ENCODE measurements around the gene MYOCD. TPM values are rescaled to one million over a fixed set of nuclear protein-coding genes. Genes with fewer than 3 reads are reported as not detected.
A peak's percentile ranks its signal among the peaks of the same experiment; 100 is the strongest.

The MYOCD gene
- polyA plus RNA-seq, 2 of the 4 experiments (the other 2 are of a cell fraction), result 8.6 to 12.5 TPM

GRCh38 chr17:12637015-12637414 lies 28.7 kb upstream of the MYOCD start (continued):
- TF ChIP-seq PHF8 (IDR thresholded peaks at IDR 0.05; ENCODE audit: borderline replicate concordance, low read depth), result no peak
- TF ChIP-seq RNF2 (IDR thresholded peaks at IDR 0.05; ENCODE audit: borderline replicate concordance, low read depth), result no peak
- TF ChIP-seq, protein P1, sequence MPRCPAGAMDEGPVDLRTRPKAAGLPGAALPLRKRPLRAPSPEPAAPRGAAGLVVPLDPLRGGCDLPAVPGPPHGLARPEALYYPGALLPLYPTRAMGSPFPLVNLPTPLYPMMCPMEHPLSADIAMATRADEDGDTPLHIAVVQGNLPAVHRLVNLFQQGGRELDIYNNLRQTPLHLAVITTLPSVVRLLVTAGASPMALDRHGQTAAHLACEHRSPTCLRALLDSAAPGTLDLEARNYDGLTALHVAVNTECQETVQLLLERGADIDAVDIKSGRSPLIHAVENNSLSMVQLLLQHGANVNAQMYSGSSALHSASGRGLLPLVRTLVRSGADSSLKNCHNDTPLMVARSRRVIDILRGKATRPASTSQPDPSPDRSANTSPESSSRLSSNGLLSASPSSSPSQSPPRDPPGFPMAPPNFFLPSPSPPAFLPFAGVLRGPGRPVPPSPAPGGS (IDR thresholded peaks at IDR 0.05), result no peak
- no peak for TF ChIP-seq MAFK (IDR thresholded peaks at IDR 0.05; ENCODE audit: partially characterized antibody)
- TF ChIP-seq POLR2A (IDR thresholded peaks at IDR 0.05; ENCODE audit: low read length), result no peak

- 91% methylated on average over 11 of the region's 11 CpGs for WGBS (ENCODE audit: missing lambda C conversion rate)
- H3K4me1 ChIP-seq, result peaks cover 49% of the 10 kb centered on the region
- ChIA-PET POLR2A (no interaction called here), CTCF (interaction anchor here (2.6 kb wide), 1 partner anchor 29 kb away, joined by 8 read pairs; no protein-coding TSS in a partner anchor)
- no peak overlapping the region for H3K4me3 ChIP-seq
- FAIRE-seq, result peak; percentile 36
- H3K9me3 ChIP-seq, result peaks cover 8% of the 10 kb centered on the region; the same call in 2 of the 3 replicates
- DNase-seq (ENCODE audit: low read depth in 1 of 2, low spot score in 1 of 2), result no peak
- ATAC-seq, result no peak
- peak overlapping the region; percentile 73 to 81 for H3K27ac ChIP-seq
- no peak for TF ChIP-seq HEYL (CRISPR knock-in tag; IDR thresholded peaks at IDR 0.05)
- TF ChIP-seq HOXB13 (CRISPR knock-in tag; IDR thresholded peaks at IDR 0.05; ENCODE audit: low read depth), result no peak
- no peak for TF ChIP-seq ZC3H11A (IDR thresholded peaks at IDR 0.05)
- TF ChIP-seq GATA3 (IDR thresholded peaks at IDR 0.05; ENCODE audit: borderline replicate concordance), result no peak
- TF ChIP-seq KDM1A (IDR thresholded peaks at IDR 0.05; ENCODE audit: low read depth), result peak; percentile 93; the same call in 1 of the 2 replicates
- TF ChIP-seq POLR2AphosphoS2 (conservative IDR thresholded peaks at IDR 0.05; ENCODE audit: low read length), result no peak
- H3K4me2 ChIP-seq, result peak overlapping the region; percentile 51; the same call in 2 of the 3 replicates
Observed at GRCh38 chr17:12637745-12638651, 27.7 kb upstream of the MYOCD start.

- DNase-seq (ENCODE audit: low read depth in 1 of 2, low spot score in 1 of 2), result no peak
- Histone ChIP-seq H3K9me3 (peaks cover 8% of the 10 kb centered on the region; the same call in 2 of the 3 replicates), H3K4me2 (no peak overlapping the region), H3K27ac (peak overlapping the region in 1 of 2 experiments; percentile 26; a peak in 1 of 6 replicates), H3K4me1 (peaks cover 62% of the 10 kb centered on the region), H3K4me3 (no peak overlapping the region)
- WGBS (ENCODE audit: missing lambda C conversion rate), result 93% methylated on average over 2 of the region's 2 CpGs
- no peak for FAIRE-seq
- ChIA-PET POLR2A (no interaction called here), CTCF (interaction anchor here (1.2 kb wide), 1 partner anchor 94 kb away, joined by 3 read pairs; no protein-coding TSS in a partner anchor)
- ATAC-seq, result no peak
- TF ChIP-seq POLR2A (IDR thresholded peaks at IDR 0.05; ENCODE audit: low read length) (no peak), RNF2 (IDR thresholded peaks at IDR 0.05; ENCODE audit: borderline replicate concordance, low read depth) (no peak), EP300 (IDR thresholded peaks at IDR 0.05) (no peak)
- TF ChIP-seq, protein P2, sequence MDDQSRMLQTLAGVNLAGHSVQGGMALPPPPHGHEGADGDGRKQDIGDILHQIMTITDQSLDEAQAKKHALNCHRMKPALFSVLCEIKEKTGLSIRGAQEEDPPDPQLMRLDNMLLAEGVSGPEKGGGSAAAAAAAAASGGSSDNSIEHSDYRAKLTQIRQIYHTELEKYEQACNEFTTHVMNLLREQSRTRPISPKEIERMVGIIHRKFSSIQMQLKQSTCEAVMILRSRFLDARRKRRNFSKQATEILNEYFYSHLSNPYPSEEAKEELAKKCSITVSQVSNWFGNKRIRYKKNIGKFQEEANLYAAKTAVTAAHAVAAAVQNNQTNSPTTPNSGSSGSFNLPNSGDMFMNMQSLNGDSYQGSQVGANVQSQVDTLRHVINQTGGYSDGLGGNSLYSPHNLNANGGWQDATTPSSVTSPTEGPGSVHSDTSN (IDR thresholded peaks at IDR 0.05), result no peak
Observed at GRCh38 chr17:12640364-12640763, 25.3 kb upstream of the MYOCD start.

GRCh38 chr17:12641084-12641483 lies 24.6 kb upstream of the MYOCD start:
- DNase-seq (ENCODE audit: low read depth in 1 of 2, low spot score in 1 of 2) (no peak), FAIRE-seq (peak; percentile 7), ATAC-seq (no peak)
- H3K4me3 ChIP-seq, result no peak overlapping the region
- CTCF ChIA-PET, result interaction anchor here (1.0 kb wide), 1 partner anchor 17 kb away, joined by 4 read pairs; no protein-coding TSS in a partner anchor
- POLR2A ChIA-PET, result no interaction called here
- 87% methylated on average over 2 of the region's 2 CpGs for WGBS (ENCODE audit: missing lambda C conversion rate)
- H3K9me3 ChIP-seq, result peaks cover 8% of the 10 kb centered on the region; the same call in 2 of the 3 replicates
- no peak overlapping the region for H3K4me2 ChIP-seq
- H3K4me1 ChIP-seq, result peaks cover 62% of the 10 kb centered on the region
- 0 out of 6 replicates have a peak overlapping the region, but pooled peaks of 1 of the 2 experiments have one; percentile 34 for H3K27ac ChIP-seq
- no peak for TF ChIP-seq CHD2 (IDR thresholded peaks at IDR 0.05; ENCODE audit: low read length, partially characterized antibody)
- no peak for TF ChIP-seq BHLHE40 (IDR thresholded peaks at IDR 0.05; ENCODE audit: low read depth, low read length)
- no peak for TF ChIP-seq HDAC2 (IDR thresholded peaks at IDR 0.05)
- no peak for TF ChIP-seq FOSL2 (IDR thresholded peaks at IDR 0.05)
- no peak for TF ChIP-seq FOSL2 (CRISPR knock-in tag; IDR thresholded peaks at IDR 0.05)
- TF ChIP-seq CBX2 (IDR thresholded peaks at IDR 0.05; ENCODE audit: borderline replicate concordance, low read depth), result no peak
- TF ChIP-seq EP300 (IDR thresholded peaks at IDR 0.05), result no peak
- TF ChIP-seq, protein P3, sequence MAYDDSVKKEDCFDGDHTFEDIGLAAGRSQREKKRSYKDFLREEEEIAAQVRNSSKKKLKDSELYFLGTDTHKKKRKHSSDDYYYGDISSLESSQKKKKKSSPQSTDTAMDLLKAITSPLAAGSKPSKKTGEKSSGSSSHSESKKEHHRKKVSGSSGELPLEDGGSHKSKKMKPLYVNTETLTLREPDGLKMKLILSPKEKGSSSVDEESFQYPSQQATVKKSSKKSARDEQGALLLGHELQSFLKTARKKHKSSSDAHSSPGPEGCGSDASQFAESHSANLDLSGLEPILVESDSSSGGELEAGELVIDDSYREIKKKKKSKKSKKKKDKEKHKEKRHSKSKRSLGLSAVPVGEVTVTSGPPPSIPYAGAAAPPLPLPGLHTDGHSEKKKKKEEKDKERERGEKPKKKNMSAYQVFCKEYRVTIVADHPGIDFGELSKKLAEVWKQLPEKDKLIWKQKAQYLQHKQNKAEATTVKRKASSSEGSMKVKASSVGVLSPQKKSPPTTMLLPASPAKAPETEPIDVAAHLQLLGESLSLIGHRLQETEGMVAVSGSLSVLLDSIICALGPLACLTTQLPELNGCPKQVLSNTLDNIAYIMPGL (CRISPR knock-in tag; IDR thresholded peaks at IDR 0.05; ENCODE audit: borderline replicate concordance), result no peak
- TF ChIP-seq, protein P4, sequence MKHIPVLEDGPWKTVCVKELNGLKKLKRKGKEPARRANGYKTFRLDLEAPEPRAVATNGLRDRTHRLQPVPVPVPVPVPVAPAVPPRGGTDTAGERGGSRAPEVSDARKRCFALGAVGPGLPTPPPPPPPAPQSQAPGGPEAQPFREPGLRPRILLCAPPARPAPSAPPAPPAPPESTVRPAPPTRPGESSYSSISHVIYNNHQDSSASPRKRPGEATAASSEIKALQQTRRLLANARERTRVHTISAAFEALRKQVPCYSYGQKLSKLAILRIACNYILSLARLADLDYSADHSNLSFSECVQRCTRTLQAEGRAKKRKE (CRISPR knock-in tag; IDR thresholded peaks at IDR 0.05; ENCODE audit: low read depth), result no peak

Measured in A549 (cell line).